Upper lobe of left lung (tissue), 4 donors: Measurements from ENCODE around the gene PTPN1.

ENCODE experiments used
- EP300 ChIP-seq, 4 donors: sonication (generic); formaldehyde crosslinking; IDR thresholded peaks; one replicate each; pipeline ENCODE4 v1.5.1; 2017; ENCODE audit warnings: antibody characterized with exemption in 4 of 4, control low read depth in 2 of 4
- TF ChIP-seq, protein P1 (sequence below), 6 experiments: fragments of 450-650 bp in 4 of 6; fragments of 200-600 bp in 2 of 6; sonication (generic) in 2 of 6; IDR thresholded peaks; one replicate each; pipeline ENCODE4 v1.5.1; 2016 to 2019; ENCODE audit warnings: antibody characterized with exemption in 6 of 6

DNA sequence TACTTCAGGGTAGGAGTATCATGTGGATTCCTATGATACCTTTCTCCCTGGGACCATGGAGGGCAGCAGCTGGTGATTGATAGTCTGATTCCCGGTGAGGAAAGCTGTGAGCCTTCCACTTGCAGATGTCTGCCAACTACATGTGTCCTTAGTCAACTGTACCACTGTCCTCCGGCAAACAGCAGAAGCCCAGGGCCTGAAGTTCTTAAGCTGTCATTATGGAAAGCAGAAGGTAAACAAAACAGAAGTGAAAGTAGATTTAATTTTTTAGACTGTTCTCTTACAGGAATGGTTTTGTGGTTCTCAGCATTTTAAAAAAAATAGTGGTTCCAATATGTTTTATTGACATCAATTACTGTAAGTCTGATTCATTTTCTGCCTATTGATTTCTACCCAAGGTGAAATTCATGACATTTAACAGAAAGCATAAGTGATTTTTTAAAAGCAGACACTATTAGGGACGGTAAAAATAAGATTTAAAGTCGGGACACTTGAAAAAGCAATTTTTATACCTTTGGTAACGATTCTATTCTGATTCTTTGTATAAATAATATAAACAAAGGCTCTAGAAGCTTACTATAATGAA lies 36.6 kb downstream of the PTPN1 start:
- TF ChIP-seq, protein P1, sequence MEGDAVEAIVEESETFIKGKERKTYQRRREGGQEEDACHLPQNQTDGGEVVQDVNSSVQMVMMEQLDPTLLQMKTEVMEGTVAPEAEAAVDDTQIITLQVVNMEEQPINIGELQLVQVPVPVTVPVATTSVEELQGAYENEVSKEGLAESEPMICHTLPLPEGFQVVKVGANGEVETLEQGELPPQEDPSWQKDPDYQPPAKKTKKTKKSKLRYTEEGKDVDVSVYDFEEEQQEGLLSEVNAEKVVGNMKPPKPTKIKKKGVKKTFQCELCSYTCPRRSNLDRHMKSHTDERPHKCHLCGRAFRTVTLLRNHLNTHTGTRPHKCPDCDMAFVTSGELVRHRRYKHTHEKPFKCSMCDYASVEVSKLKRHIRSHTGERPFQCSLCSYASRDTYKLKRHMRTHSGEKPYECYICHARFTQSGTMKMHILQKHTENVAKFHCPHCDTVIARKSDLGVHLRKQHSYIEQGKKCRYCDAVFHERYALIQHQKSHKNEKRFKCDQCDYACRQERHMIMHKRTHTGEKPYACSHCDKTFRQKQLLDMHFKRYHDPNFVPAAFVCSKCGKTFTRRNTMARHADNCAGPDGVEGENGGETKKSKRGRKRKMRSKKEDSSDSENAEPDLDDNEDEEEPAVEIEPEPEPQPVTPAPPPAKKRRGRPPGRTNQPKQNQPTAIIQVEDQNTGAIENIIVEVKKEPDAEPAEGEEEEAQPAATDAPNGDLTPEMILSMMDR (IDR thresholded peaks at IDR 0.05) = no peak
- TF ChIP-seq EP300 (IDR thresholded peaks at IDR 0.05) = no peak
